Skeletal muscle tissue (tissue), 4 donors: ENCODE measurements around the gene TCTN3. TPM values are rescaled to one million over a fixed set of nuclear protein-coding genes. Genes with fewer than 3 reads are reported as not detected.
"Not testable (repeated sequence)": the region's sequence is repeated elsewhere in the genome, so short reads cannot be mapped to it uniquely, and the experiment has no call there.

ENCODE experiments used
- H3K27ac ChIP-seq: one replicate; pipeline ENCODE4 v1.7.0; 2013; ENCODE audit warnings: mild to moderate bottlenecking, low read depth, low read length, inconsistent platforms
- H3K27me3 ChIP-seq, 3 donors: one replicate each; pipeline ENCODE4 v1.7.0; 2013; ENCODE audit warnings: low read length in 3 of 3; ENCODE audit not compliant: control insufficient read depth in 3 of 3, insufficient read depth in 3 of 3
- H3K36me3 ChIP-seq, 3 donors: one replicate each; pipeline ENCODE4 v1.7.0; 2013; ENCODE audit warnings: low read length in 3 of 3; ENCODE audit not compliant: control insufficient read depth in 3 of 3, insufficient read depth in 3 of 3
- H3K4me1 ChIP-seq, 3 donors: one replicate each; pipeline ENCODE4 v1.7.0; 2013; ENCODE audit warnings: low read length in 3 of 3, mild to moderate bottlenecking in 3 of 3; ENCODE audit not compliant: control insufficient read depth in 3 of 3, insufficient read depth in 3 of 3
- H3K4me3 ChIP-seq, 3 donors: one replicate each; pipeline ENCODE4 v1.7.0; 2013; ENCODE audit warnings: low read length in 3 of 3
- H3K9ac ChIP-seq, 3 donors: one replicate each; pipeline ENCODE4 v1.7.0; 2013; ENCODE audit warnings: low read length in 3 of 3, mild to moderate bottlenecking in 3 of 3, moderate library complexity in 2 of 3, low read depth in 1 of 3
- H3K9me3 ChIP-seq, 3 donors: one replicate each; pipeline ENCODE4 v1.7.0; 2013; ENCODE audit warnings: low read length in 3 of 3; ENCODE audit not compliant: control insufficient read depth in 3 of 3
- total RNA-seq: library from RNA; depleted of rRNA; stranded (reverse); fragments of >200 nt; gene quantifications from one replicate; pipeline ENCODE4 v1.2.3, GENCODE V29; 2014
- donor health status: Osteomylitis.

The TCTN3 gene
- total RNA-seq, 1 donor from 2014 or later: 16.7 TPM

- peaks cover 7 to 13% (median 11%) of the 10 kb centered on the region in 3 donors for H3K4me1 ChIP-seq
- H3K27me3 ChIP-seq: no peaks in the 10 kb centered on the region
- H3K36me3 ChIP-seq: peaks cover 4 to 26% (median 9%) of the 10 kb centered on the region in 3 donors
- H3K27ac ChIP-seq: peak overlapping the region; percentile 70
- H3K9ac ChIP-seq: peak overlapping the region; percentile 81 to 91 (median 91)
- H3K4me3 ChIP-seq: peak overlapping the region; percentile 87 to 97 (median 93)
- H3K9me3 ChIP-seq: no peaks in the 10 kb centered on the region
Measured at GRCh38 chr10:95693071-95693667, 558 bp downstream of the TCTN3 start.

DNA sequence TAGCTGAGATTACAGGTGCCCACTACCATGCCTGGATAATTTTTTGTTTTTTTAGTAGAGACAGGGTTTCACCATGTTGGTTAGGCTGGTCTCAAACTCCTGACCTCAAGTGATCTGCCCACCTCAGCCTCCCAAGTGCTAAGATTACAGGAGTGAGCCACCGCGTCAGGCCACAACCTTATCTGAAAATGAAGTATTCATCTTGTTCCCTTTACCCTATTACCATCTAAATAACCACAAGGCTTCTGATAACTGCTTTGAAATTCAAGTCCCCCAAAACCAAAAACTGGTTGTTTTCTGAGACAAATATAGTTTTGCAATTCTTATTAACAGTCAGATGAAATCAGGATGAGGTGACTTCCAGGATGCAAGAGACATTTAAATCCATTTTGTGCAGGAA is 2.4 kb downstream of the TCTN3 start:
- no peak overlapping the region for H3K4me3 ChIP-seq
- H3K4me1 ChIP-seq: peaks cover 7 to 13% (median 11%) of the 10 kb centered on the region in 3 donors
- no peak overlapping the region for H3K27ac ChIP-seq
- H3K9ac ChIP-seq: no peak overlapping the region
- peaks cover 15 to 38% (median 20%) of the 10 kb centered on the region in 3 donors for H3K36me3 ChIP-seq
- no peaks in the 10 kb centered on the region for H3K9me3 ChIP-seq
- H3K27me3 ChIP-seq: no peaks in the 10 kb centered on the region

DNA sequence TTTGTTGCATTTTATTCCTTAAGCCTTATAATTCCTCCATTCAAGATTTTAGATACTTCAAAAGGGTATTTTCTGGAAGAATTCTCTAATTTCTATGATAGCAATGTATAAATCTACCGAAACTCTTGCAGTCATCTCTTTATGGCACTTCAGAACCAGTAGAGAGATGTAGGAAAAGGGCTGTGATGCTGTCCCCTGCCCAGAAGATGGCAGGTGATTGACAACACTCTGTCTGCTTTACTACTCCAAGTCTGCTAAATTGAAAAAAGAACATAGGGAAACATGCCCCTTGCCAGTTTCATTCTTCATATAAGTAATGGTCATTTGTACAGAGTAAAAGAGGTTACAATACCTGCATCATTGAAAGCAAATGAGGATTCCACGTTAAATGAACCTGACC is 5.1 kb downstream of the TCTN3 start:
- H3K27ac ChIP-seq: no peak overlapping the region

GRCh38 chr10:95683966-95684365 is 9.8 kb downstream of the TCTN3 start:
- Histone ChIP-seq H3K27ac (no peak overlapping the region), H3K4me1 (no peaks in the 10 kb centered on the region)

More for the DNA sequence above, 5.1 kb downstream of the TCTN3 start:
- Histone ChIP-seq H3K27me3 (no peaks in the 10 kb centered on the region), H3K9me3 (no peaks in the 10 kb centered on the region), H3K4me3 (no peak overlapping the region), H3K4me1 (peaks cover 7 to 11% (median 11%) of the 10 kb centered on the region in 3 donors), H3K9ac (no peak overlapping the region), H3K36me3 (peaks cover 17 to 61% (median 41%) of the 10 kb centered on the region in 3 donors)

GRCh38 chr10:95675403-95676116 is 18.2 kb downstream of the TCTN3 start:
- H3K27me3 ChIP-seq: no peaks in the 10 kb centered on the region
- H3K4me3 ChIP-seq: no peak overlapping the region
- H3K9ac ChIP-seq: no peak overlapping the region
- peaks cover 10 to 28% (median 18%) of the 10 kb centered on the region in 3 donors for H3K36me3 ChIP-seq
- no peaks in the 10 kb centered on the region for H3K4me1 ChIP-seq
- no peaks in the 10 kb centered on the region for H3K9me3 ChIP-seq
- H3K27ac ChIP-seq: no peak overlapping the region

More at GRCh38 chr10:95683966-95684365, 9.8 kb downstream of the TCTN3 start:
- Histone ChIP-seq H3K9me3 (no peaks in the 10 kb centered on the region), H3K36me3 (peaks cover 21 to 69% (median 66%) of the 10 kb centered on the region in 3 donors), H3K27me3 (no peaks in the 10 kb centered on the region), H3K9ac (no peak overlapping the region), H3K4me3 (no peak overlapping the region)

DNA sequence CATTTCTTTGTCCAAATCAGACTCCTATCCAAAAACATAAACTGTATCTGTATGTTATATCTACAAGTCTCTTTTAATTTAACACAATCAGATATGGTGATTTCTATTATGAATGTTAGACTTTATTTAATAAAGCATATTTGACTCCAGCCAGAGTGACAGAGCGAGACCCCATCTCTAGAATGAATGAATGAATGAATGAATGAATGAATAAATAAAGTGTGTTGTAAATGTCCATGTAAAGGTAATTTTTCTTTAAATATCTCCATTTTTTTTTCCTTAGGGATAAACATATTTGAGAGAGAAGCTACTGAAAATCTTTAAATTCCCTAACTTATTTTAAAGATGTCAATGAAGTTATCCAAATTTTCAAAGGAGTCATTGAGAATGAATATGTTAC is 19.1 kb downstream of the TCTN3 start:
- Histone ChIP-seq H3K27ac (no peak overlapping the region), H3K9ac (no peak overlapping the region), H3K27me3 (no peaks in the 10 kb centered on the region), H3K9me3 (no peaks in the 10 kb centered on the region), H3K4me3 (no peak overlapping the region), H3K36me3 (peaks cover 8 to 21% (median 14%) of the 10 kb centered on the region in 3 donors), H3K4me1 (no peaks in the 10 kb centered on the region)

DNA sequence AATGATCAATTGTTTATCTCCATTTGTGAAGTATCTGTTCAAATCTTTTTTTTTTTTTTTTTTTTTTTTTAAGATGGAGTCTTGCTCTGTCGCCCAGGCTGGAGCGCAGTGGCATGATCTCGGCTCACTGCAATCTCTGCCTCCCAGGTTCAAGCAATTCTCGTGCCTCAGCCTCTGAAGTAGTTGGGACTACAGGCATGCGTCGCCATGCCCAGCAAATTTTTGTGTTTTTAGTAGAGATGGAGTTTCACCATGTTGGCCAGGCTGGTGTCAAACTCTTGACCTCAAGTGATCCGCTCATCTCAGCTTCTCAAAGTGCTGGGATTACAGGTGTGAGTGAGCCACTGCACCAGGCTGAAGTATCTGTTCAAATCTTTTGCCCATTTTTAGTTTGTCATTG is 21.1 kb downstream of the TCTN3 start:
- H3K9me3 ChIP-seq, H3K4me1 ChIP-seq, H3K27ac ChIP-seq, H3K27me3 ChIP-seq, H3K4me3 ChIP-seq, H3K9ac ChIP-seq: not testable (repeated sequence)
- peaks cover 5 to 15% (median 11%) of the 10 kb centered on the region in 3 donors for H3K36me3 ChIP-seq

DNA sequence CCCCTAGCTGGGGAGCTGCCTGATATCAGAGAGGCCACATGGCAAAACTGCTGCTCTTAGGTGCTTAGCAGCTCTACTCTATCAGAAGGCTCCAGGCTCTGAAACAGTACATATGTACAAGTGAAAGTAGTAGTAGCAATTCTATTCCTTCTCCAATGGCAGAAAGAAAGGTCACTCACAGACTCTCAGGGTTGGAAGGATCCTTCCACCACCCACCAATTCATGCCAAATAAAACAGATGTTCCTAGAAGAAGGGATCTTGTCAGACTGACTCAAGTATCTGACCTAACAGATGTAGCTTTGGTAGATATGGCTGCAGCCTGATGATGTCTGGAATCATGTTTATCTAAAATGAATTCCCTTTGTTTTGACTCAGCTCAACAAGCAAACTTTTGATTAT is 29.2 kb downstream of the TCTN3 start:
- Histone ChIP-seq H3K4me3 (no peak overlapping the region), H3K9ac (no peak overlapping the region), H3K36me3 (peaks cover 0 to 10% (median 3%) of the 10 kb centered on the region in 3 donors), H3K27me3 (no peaks in the 10 kb centered on the region), H3K9me3 (no peaks in the 10 kb centered on the region), H3K27ac (no peak overlapping the region), H3K4me1 (peaks cover 0 to 2% (median 0%) of the 10 kb centered on the region in 3 donors)

- Histone ChIP-seq H3K4me1 (peaks cover 0 to 2% (median 0%) of the 10 kb centered on the region in 3 donors), H3K4me3 (no peak overlapping the region), H3K9ac (no peak overlapping the region), H3K27ac (no peak overlapping the region), H3K27me3 (no peaks in the 10 kb centered on the region), H3K9me3 (no peaks in the 10 kb centered on the region), H3K36me3 (peaks cover 0 to 7% (median 0%) of the 10 kb centered on the region in 3 donors)
Measured at GRCh38 chr10:95663496-95663895, 30.2 kb downstream of the TCTN3 start.

DNA sequence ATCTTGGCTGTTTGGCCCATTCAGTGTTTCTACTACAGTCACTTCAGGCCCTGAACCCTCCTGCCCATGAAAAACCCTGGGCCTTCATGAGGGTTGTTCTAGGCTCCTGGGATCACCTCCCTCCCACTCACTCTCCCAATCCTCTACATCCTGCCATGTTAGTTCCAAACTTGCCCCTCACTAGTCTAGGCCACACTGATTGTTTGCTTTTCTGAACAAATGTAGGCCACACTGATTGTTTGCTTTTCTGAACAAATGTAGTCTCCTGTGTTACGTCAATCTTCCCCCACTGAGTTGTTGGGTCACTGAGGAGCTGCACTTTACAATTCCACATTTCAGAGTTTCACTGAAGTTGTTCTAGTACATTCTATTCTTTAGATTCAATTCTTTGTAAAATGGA is 31.9 kb downstream of the TCTN3 start:
- Histone ChIP-seq H3K27me3 (no peaks in the 10 kb centered on the region), H3K9me3 (no peaks in the 10 kb centered on the region), H3K4me1 (peaks cover 2 to 4% (median 2%) of the 10 kb centered on the region in 3 donors), H3K4me3 (no peak overlapping the region), H3K27ac (no peak overlapping the region), H3K36me3 (peaks cover 0 to 7% (median 0%) of the 10 kb centered on the region in 3 donors), H3K9ac (no peak overlapping the region)
